HG03457 (cell line): Measurements from ENCODE around the gene ALG10B.
"Not testable (repeated sequence)": the region's sequence is repeated elsewhere in the genome, so short reads cannot be mapped to it uniquely, and the experiment has no call there.

Source experiments
- ATAC-seq: cut with Tn5 transposase; IDR thresholded peaks from one replicate; pipeline ENCODE4 v1.9.1; 2021; ENCODE audit warnings: moderate number of reproducible peaks; ENCODE audit not compliant: unreplicated experiment

ALG10B gene

GRCh38 chr12:38316391-38317129, at the start of gene ALG10B:
TSS of gene ALG10B (plus strand) at chr12:38316774. CDS start at chr12:38316894, 120 bp downstream.
- ATAC-seq, result peak; percentile 99

- ATAC-seq, result no peak
Observed at GRCh38 chr12:38268612-38269011, 48.0 kb upstream of the ALG10B start.

- no peak for ATAC-seq
Observed at GRCh38 chr12:38269897-38270296, 46.7 kb upstream of the ALG10B start.

DNA sequence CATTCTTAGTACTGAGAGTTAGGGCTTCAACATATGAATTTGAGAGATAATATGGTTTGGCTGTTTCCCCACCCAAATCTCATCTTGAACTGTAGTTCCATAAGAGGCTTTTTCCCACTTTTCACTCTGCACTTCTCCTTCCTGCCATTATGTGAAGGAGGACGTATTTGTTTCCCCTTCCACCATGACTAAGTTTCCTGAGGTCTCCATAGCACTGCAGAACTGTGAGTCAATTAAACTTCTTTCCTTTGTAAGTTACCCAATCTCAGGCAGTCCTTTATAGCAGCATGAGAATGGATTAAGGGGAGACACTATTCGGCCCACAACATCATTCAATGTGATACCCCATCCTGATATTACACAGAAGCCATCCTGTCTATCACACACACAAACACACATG, 36.8 kb upstream of the ALG10B start:
- ATAC-seq, result no peak

DNA sequence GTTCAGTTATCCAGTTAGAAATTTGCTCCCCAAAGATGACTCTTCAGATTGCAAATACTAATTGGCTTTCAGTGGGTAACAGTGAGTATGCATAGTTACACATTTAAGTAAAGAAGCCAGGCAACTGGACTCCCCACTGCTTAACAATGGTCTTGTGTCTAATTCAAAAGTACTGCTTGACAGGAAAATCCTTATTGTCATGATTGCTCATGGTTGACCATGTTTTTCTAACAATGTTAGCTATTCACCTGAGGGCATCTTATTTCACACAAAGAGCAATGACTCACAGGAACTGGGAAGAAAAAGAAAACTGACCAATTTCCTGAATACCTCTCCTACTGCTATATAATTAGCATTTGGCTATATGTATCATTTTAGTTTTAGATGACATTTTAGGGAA, 33.7 kb upstream of the ALG10B start:
- ATAC-seq, result no peak

DNA sequence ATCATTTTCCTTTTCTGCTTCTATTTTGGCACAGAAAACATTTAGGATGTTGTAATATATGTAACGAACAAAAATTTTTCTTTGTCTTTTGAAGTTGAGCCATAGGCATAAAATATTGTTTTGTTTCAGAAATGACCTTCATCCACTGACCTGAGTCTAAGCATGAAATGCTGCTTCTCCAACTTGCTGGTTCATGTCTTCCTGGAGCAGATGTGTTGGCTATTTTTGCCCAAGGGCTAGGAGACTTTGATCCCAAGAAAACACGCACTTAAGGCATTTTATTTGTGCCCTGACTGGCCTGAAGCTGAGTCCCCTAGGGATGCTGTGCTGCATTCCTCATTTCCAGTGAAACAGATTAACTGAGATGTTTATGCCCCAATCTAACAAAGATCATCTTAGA, 27.2 kb upstream of the ALG10B start:
- no peak for ATAC-seq

GRCh38 chr12:38291160-38291559, 25.4 kb upstream of the ALG10B start:
- ATAC-seq, result no peak

DNA sequence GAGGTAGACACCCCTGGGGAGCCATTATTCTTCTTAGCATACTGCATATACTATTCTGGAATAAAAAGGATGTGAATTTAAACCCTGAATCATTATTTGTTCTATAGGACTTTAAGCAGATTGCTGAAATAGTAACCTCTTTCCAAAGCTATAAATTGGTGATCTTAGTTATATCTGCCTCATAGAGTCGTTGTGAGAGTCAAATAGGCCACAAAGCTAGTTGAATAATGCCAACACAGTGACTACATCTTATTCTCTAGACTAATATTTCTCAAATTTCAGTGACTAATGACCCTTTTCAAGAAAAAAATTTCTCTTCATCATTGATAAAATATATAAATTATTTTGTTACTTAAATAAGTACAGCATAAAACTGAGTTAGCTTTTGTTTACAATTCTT, 13.6 kb upstream of the ALG10B start:
- not testable (repeated sequence) for ATAC-seq

- ATAC-seq, result not testable (repeated sequence)
Observed at GRCh38 chr12:38321966-38322365, 5.4 kb downstream of the ALG10B start.

GRCh38 chr12:38324912-38325311, 8.3 kb downstream of the ALG10B start:
- no peak for ATAC-seq

GRCh38 chr12:38327356-38327755, 10.8 kb downstream of the ALG10B start:
- ATAC-seq, result no peak

- ATAC-seq, result no peak
Observed at GRCh38 chr12:38328306-38328895, 11.8 kb downstream of the ALG10B start.

GRCh38 chr12:38330414-38330813, 13.8 kb downstream of the ALG10B start:
- ATAC-seq, result not testable (repeated sequence)

DNA sequence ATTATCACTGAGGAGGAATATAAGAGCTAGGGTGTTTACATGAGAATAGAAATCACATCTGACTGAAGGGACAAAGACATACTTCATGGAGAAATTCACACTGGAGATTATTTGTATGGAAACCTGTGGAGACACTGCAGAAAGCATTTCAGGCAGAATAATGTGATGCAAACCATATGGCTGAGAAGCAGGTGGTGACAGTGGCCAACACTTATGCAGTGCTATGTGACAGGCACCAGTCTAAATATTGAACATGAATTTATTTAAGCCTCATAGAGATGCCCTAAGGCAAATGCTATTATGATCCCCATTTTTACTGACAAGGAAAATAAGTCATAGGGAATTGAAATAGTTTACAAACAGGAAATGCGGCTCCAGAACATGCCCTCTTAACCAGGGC, 16.2 kb downstream of the ALG10B start:
- ATAC-seq, result no peak

DNA sequence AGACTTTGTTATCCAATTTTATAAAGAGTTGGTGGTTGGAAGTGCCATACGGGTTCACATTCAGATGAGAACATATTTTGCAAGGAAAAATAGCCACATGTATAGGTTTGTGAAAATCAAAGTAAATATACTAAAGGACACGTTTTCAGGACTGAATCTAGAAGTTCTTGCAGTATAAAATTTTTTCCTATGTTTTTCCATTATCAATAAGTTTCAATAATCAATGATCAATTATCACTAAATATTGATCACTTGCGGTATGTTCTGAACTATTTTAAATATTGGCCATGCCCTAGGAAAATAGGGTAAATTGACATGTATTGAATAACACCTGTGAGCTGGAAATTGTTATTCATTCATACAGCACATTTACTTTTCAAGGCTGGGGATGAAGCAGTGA, 25.9 kb downstream of the ALG10B start:
- no peak for ATAC-seq

DNA sequence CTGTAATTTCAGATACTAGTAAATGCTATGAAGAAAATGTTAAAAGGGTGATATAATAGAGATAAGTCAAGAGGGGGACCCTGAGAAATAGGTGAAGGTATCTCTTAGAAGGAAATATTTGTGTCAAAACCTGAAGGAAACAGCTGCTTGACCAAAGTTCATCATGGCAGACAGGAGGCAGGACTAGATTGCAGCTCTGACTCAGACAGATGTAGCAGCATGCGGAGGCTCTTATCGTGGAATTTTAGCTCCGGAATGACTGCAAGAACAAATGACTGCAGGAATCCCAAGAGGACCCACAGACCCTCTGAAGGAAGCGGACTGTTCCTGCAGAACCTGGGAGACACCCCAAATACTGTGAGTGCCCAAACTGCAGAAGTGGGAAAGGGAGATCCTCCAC, 26.7 kb downstream of the ALG10B start:
- not testable (repeated sequence) for ATAC-seq

- not testable (repeated sequence) for ATAC-seq
Observed at GRCh38 chr12:38343916-38344315, 27.3 kb downstream of the ALG10B start.

DNA sequence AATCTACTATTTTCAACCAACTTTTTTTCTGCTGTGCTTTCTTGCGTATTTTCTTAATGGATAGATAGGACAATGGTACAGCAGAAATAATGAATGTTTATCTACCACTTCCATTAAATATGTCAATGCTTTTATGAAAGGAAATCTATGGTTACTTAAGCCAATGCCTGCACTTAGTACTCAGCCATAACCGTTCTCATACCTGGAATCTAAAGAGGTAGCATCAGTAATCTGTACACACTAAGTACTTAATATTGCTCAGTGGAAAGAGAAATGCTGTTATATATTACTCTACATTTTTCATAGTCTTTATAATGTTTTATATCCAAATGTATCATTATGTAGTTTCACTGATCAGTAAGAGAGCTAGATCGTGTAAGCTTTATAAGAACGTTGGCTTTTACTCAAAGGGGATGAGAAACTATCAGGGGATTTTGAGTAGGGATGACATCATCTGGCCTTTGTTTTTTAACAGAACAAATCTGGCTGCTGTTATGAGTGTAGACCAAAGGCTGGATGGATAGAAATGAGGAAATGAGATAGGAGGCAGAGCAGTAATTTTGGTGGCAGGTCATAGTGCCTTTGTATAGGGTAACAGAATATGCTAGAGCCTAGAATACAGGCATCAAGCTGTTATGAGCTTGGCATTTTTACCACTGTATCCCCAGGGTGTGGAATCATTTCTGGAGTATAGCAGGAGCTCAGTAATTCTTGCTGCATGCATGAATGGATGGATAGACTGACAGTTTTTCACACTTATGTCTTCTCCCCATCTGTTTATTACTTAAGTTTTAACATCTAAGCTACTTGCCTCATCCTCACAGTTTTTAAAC, 34.0 kb downstream of the ALG10B start:
- peak; percentile 98 for ATAC-seq

DNA sequence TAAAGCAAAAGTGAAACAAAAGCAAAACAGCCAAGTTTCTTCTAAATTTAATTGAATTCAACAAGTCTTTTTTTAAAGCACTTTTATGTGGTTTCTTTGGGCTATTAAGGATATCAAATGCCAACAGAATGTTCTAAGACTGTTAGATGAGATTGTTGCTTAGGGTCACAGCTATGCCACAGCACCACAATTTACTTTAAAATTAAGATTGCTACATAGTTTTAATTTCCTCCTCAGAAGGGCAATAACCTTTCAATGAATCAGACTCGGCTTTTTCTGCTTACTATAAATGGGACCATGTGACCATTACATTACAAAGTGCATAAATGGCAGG, 34.6 kb downstream of the ALG10B start:
- not testable (repeated sequence) for ATAC-seq

DNA sequence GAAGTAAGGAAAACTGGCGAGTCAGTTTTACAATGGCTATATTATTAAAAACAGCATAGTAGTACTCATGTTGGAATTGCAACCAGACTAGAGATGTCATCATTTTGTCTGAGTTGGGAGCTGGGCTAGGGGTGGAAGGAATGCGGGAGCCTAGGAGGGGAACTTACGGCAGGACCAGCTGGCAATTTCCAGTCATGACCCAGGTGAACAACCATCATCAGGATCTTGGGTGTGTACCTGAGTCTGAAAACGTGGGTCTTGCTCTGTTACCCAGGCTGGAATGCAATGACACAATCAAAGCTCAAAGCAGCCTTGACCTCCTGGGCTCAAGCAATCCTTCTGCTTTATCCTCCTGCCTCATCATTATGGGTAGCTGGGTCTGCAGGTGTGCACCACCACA, 50.9 kb downstream of the ALG10B start:
- no peak for ATAC-seq

- no peak for ATAC-seq
Observed at GRCh38 chr12:38370311-38370710, 53.7 kb downstream of the ALG10B start.

- no peak for ATAC-seq
Observed at GRCh38 chr12:38373784-38374183, 57.2 kb downstream of the ALG10B start.
